H9 (cell line): ENCODE measurements around the gene SLC16A11. TPM values are rescaled to one million over a fixed set of nuclear protein-coding genes. Genes with fewer than 3 reads are reported as not detected.

ENCODE experiments used
- DNase-seq: peaks from one replicate; pipeline ENCODE4 v3.0.0-alpha.2; 2017
- H2AFZ ChIP-seq: one replicate; pipeline ENCODE4 v1.6.1; 2013; ENCODE audit warnings: mild to moderate bottlenecking, low read length, control low read depth, moderate library complexity
- H2AK5ac ChIP-seq: 2 replicates; pipeline ENCODE4 v1.6.1; 2013; ENCODE audit warnings: low read length, control low read depth, mixed read lengths; ENCODE audit not compliant: insufficient read length
- H2BK120ac ChIP-seq: one replicate; pipeline ENCODE4 v1.6.1; 2013; ENCODE audit warnings: low read depth, mild to moderate bottlenecking, low read length, control low read depth, inconsistent platforms; ENCODE audit not compliant: poor library complexity, severe bottlenecking
- H2BK12ac ChIP-seq: 2 replicates; pipeline ENCODE4 v1.6.1; 2013; ENCODE audit warnings: low read length, control low read depth, mixed read lengths, low read depth; ENCODE audit not compliant: insufficient read length
- H2BK15ac ChIP-seq: 2 replicates; pipeline ENCODE4 v1.6.1; 2013; ENCODE audit warnings: low read depth, low read length, control low read depth
- H2BK20ac ChIP-seq: one replicate; pipeline ENCODE4 v1.6.1; 2013; ENCODE audit warnings: low read depth, mild to moderate bottlenecking, low read length, control low read depth, inconsistent platforms; ENCODE audit not compliant: poor library complexity, severe bottlenecking
- H2BK5ac ChIP-seq: 2 replicates; pipeline ENCODE4 v1.6.1; 2013; ENCODE audit warnings: low read length, control low read depth, mixed read lengths; ENCODE audit not compliant: insufficient read length
- H3K14ac ChIP-seq: 2 replicates; pipeline ENCODE4 v1.6.1; 2013; ENCODE audit warnings: low read length, control low read depth; ENCODE audit not compliant: insufficient read depth
- H3K18ac ChIP-seq: 2 replicates; pipeline ENCODE4 v1.6.1; 2013; ENCODE audit warnings: low read depth, mild to moderate bottlenecking, mixed read lengths, low read length, control low read depth; ENCODE audit not compliant: insufficient read length
- H3K23ac ChIP-seq: 2 replicates; pipeline ENCODE4 v1.6.1; 2013; ENCODE audit warnings: low read length, control low read depth, mixed read lengths, low read depth; ENCODE audit not compliant: insufficient read length
- H3K23me2 ChIP-seq: 2 replicates; pipeline ENCODE4 v1.6.1; 2013; ENCODE audit warnings: low read depth, mild to moderate bottlenecking, mixed read lengths, low read length, control low read depth; ENCODE audit not compliant: insufficient read length, poor library complexity, severe bottlenecking
- H3K27ac ChIP-seq: 2 replicates; pipeline ENCODE4 v1.5.1; 2013; ENCODE audit warnings: low read length, control low read depth, mixed read lengths, low read depth; ENCODE audit not compliant: insufficient read length
- H3K27me3 ChIP-seq: 2 replicates; pipeline ENCODE4 v1.6.1; 2013; ENCODE audit warnings: low read length, control low read depth, inconsistent platforms; ENCODE audit not compliant: insufficient read depth
- H3K4ac ChIP-seq: 2 replicates; pipeline ENCODE4 v1.6.1; 2013; ENCODE audit warnings: low read depth, mild to moderate bottlenecking, control low read depth, inconsistent platforms, low read length, moderate library complexity
- H3K4me1 ChIP-seq: 2 replicates; pipeline ENCODE4 v1.6.1; 2013; ENCODE audit warnings: low read length, control low read depth, inconsistent platforms; ENCODE audit not compliant: insufficient read depth
- H3K4me2 ChIP-seq: 2 replicates; pipeline ENCODE4 v1.6.1; 2013; ENCODE audit warnings: low read length, control low read depth, mixed read lengths; ENCODE audit not compliant: insufficient read length, insufficient read depth
- H3K56ac ChIP-seq: 2 replicates; pipeline ENCODE4 v1.6.1; 2013; ENCODE audit warnings: low read depth, mild to moderate bottlenecking, mixed read lengths, low read length, control low read depth; ENCODE audit not compliant: insufficient read length
- H3K79me1 ChIP-seq: 2 replicates; pipeline ENCODE4 v1.6.1; 2013; ENCODE audit warnings: low read depth, mild to moderate bottlenecking, moderate library complexity, low read length, control low read depth, inconsistent platforms; ENCODE audit not compliant: insufficient read depth, poor library complexity, severe bottlenecking
- H3K79me2 ChIP-seq: 2 replicates; pipeline ENCODE4 v1.6.1; 2013; ENCODE audit warnings: low read length, control low read depth, inconsistent platforms; ENCODE audit not compliant: insufficient read depth
- H3K9ac ChIP-seq: 2 replicates; pipeline ENCODE4 v1.6.1; 2013; ENCODE audit warnings: low read length, control low read depth, mixed read lengths; ENCODE audit not compliant: insufficient read length; ENCODE audit errors: extremely low read depth
- H3K9me3 ChIP-seq: one replicate; pipeline ENCODE4 v1.6.1; 2013; ENCODE audit warnings: low read depth, low read length, inconsistent platforms; ENCODE audit not compliant: control insufficient read depth
- H3T11ph ChIP-seq: one replicate; pipeline ENCODE4 v1.6.1; 2013; ENCODE audit warnings: mild to moderate bottlenecking, low read length, control low read depth, inconsistent platforms
- H4K20me1 ChIP-seq: one replicate; pipeline ENCODE4 v1.6.1; 2013; ENCODE audit not compliant: control insufficient read depth, insufficient read length, insufficient read depth
- H4K5ac ChIP-seq: 2 replicates; pipeline ENCODE4 v1.6.1; 2013; ENCODE audit warnings: low read depth, mild to moderate bottlenecking, mixed read lengths, low read length, control low read depth; ENCODE audit not compliant: insufficient read length
- H4K8ac ChIP-seq: replicated peaks from 2 replicates; pipeline ENCODE4 v1.6.1; 2013; ENCODE audit warnings: low read length, control low read depth, mixed read lengths, low read depth; ENCODE audit not compliant: insufficient read length
- H4K91ac ChIP-seq: 2 replicates; pipeline ENCODE4 v1.6.1; 2013; ENCODE audit warnings: low read depth, mild to moderate bottlenecking, moderate library complexity, mixed read lengths, low read length, control low read depth; ENCODE audit not compliant: insufficient read length
- H3K27ac Mint-ChIP-seq, 3 experiments: 2 replicates in 2 of 3; 3 replicates in 1 of 3; pipeline ENCODE4 v1.8.0; 2020 to 2021; ENCODE audit warnings: mixed read lengths in 3 of 3, mild to moderate bottlenecking in 1 of 3, moderate library complexity in 1 of 3
- H3K27me3 Mint-ChIP-seq: 2 replicates; pipeline ENCODE4 v1.8.0; 2021; ENCODE audit warnings: low read depth, mild to moderate bottlenecking, moderate library complexity, mixed read lengths
- H3K36me3 Mint-ChIP-seq, 3 experiments: 2 replicates in 2 of 3; 3 replicates in 1 of 3; pipeline ENCODE4 v1.8.0; 2020 to 2021; ENCODE audit warnings: low read depth in 3 of 3, mixed read lengths in 3 of 3; ENCODE audit not compliant: insufficient read depth in 1 of 3
- H3K4me1 Mint-ChIP-seq, 2 experiments: 2 replicates each; pipeline ENCODE4 v1.8.0; 2020; ENCODE audit warnings: mixed read lengths in 2 of 2
- H3K4me3 Mint-ChIP-seq, 2 experiments: 2 replicates in 1 of 2; 3 replicates in 1 of 2; pipeline ENCODE4 v1.8.0; 2020 to 2021; ENCODE audit warnings: mild to moderate bottlenecking in 2 of 2, mixed read lengths in 2 of 2, moderate library complexity in 1 of 2
- H3K9me3 Mint-ChIP-seq, 2 experiments: 2 replicates in 1 of 2; 3 replicates in 1 of 2; pipeline ENCODE4 v1.8.0; 2020; ENCODE audit warnings: mild to moderate bottlenecking in 2 of 2, mixed read lengths in 2 of 2, moderate library complexity in 1 of 2
- WGBS: extraction: QIAGEN DNeasy Blood & Tissue Kit; methylation state at CpG from one replicate; pipeline ENCODE4 v1.1.7; 2013; ENCODE audit warnings: missing lambda C conversion rate, low lambda C conversion rate, mixed read lengths; ENCODE audit not compliant: insufficient read length; ENCODE audit errors: extremely low coverage; 5-methylcytosine and 5-hydroxymethylcytosine counted together
- total RNA-seq: library from RNA; stranded (reverse); gene quantifications from 2 replicates; pipeline ENCODE4 v1.2.1, GENCODE V29; 2021
- TF ChIP-seq, protein P1 (sequence below): fragments of 200-600 bp; sonication (generic); conservative IDR thresholded peaks from 3 replicates; pipeline ENCODE4 v1.8.0; 2021; ENCODE audit warnings: antibody characterized with exemption, mild to moderate bottlenecking

SLC16A11 gene
- total RNA-seq, 1 experiment from 2014 or later, result 0.13 TPM

DNA sequence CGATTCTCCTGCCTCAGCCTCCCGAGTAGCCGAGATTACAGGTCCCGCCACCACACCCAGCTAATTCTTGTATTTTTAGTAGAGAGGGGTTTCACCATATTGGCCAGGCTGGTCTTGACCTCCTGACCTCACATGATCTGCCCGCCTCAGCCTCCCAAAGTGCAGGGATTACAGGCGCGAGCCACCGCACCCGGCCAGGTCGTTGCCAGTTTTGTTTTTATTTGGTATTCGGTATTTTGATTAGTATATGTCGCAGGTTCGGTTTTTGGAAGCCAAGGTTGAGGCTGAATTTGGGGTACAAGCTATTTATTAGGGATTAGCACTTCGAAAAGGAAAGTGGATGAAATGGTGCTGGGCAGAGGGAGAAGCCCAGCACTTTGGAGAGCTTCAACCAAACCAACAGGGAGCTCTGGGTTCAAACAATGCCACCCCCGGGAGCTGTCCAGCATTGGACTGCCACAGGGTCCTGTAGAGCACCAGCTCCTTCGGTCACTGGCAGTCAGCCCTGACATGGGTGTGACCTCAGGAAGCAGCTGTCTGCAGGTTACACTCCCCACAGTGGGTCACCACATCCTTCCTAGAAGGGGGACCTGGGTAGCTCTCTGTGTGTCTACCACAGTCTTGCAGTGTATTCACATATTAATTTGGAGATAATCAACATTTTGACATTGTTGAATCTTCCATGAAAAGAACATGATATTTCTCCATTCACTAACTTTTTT, 37.6 kb upstream of the SLC16A11 start:
- H3K9ac ChIP-seq, result no peak overlapping the region
- H3T11ph ChIP-seq, result no peak overlapping the region
- Mint-ChIP-seq H3K4me3 (no peak overlapping the region), H3K36me3 (no peaks in the 10 kb centered on the region), H3K9me3 (peaks cover 0 to 6% of the 10 kb centered on the region in 2 experiments; a peak in 2 of 5 replicates), H3K4me1 (0 out of 4 replicates have a peak, but pooled peaks cover 0 to 2% of the 10 kb centered on the region in 2 experiments), H3K27ac (no peak overlapping the region), H3K27me3 (peaks cover 13% of the 10 kb centered on the region)
- no peak overlapping the region for H2AK5ac ChIP-seq
- WGBS, result 100% methylated on average over 3 of the region's 16 CpGs
- TF ChIP-seq, protein P1, sequence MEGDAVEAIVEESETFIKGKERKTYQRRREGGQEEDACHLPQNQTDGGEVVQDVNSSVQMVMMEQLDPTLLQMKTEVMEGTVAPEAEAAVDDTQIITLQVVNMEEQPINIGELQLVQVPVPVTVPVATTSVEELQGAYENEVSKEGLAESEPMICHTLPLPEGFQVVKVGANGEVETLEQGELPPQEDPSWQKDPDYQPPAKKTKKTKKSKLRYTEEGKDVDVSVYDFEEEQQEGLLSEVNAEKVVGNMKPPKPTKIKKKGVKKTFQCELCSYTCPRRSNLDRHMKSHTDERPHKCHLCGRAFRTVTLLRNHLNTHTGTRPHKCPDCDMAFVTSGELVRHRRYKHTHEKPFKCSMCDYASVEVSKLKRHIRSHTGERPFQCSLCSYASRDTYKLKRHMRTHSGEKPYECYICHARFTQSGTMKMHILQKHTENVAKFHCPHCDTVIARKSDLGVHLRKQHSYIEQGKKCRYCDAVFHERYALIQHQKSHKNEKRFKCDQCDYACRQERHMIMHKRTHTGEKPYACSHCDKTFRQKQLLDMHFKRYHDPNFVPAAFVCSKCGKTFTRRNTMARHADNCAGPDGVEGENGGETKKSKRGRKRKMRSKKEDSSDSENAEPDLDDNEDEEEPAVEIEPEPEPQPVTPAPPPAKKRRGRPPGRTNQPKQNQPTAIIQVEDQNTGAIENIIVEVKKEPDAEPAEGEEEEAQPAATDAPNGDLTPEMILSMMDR, result no peak
- H3K4me2 ChIP-seq, result no peak overlapping the region
- DNase-seq, result no peak
- H4K91ac ChIP-seq, result no peak overlapping the region
- no peak overlapping the region for H3K4ac ChIP-seq
- no peaks in the 10 kb centered on the region for H3K23me2 ChIP-seq
- H3K27ac ChIP-seq, result no peak overlapping the region
- no peak overlapping the region for H4K8ac ChIP-seq
- H3K18ac ChIP-seq, result no peak overlapping the region
- H3K4me1 ChIP-seq, result no peaks in the 10 kb centered on the region
- H2BK15ac ChIP-seq, result no peak overlapping the region
- no peak overlapping the region for H2BK120ac ChIP-seq
- H3K79me2 ChIP-seq, result no peaks in the 10 kb centered on the region
- H2BK20ac ChIP-seq, result no peak overlapping the region
- H3K56ac ChIP-seq, result no peak overlapping the region
- H4K5ac ChIP-seq, result no peak overlapping the region
- H3K79me1 ChIP-seq, result no peaks in the 10 kb centered on the region
- H3K27me3 ChIP-seq, result no peaks in the 10 kb centered on the region
- no peak overlapping the region for H2BK5ac ChIP-seq
- H3K9me3 ChIP-seq, result no peaks in the 10 kb centered on the region
- no peak overlapping the region; the same call in 1 of the 2 replicates for H3K14ac ChIP-seq
- H2AFZ ChIP-seq, result no peak overlapping the region
- H4K20me1 ChIP-seq, result no peaks in the 10 kb centered on the region
- H2BK12ac ChIP-seq, result no peak overlapping the region
- no peak overlapping the region for H3K23ac ChIP-seq
